ENCODE data around the gene LIN7A. TPM values are rescaled to one million over a fixed set of nuclear protein-coding genes. Genes with fewer than 3 reads are reported as not detected.

LIN7A gene
- total and polyA plus RNA-seq, 2 of the 8 experiments (the other 6 are each of a cell fraction or from before 2014, with no cell fraction given), result 5.8 to 22.0 TPM

GRCh38 chr12:80979251-80979650 is 41.5 kb upstream of the LIN7A start:
- H4K8ac ChIP-seq (ENCODE audit: extremely low read depth, insufficient read depth, low read length), result no peak overlapping the region
- H2BK20ac ChIP-seq (ENCODE audit: low read length), result no peak overlapping the region
- no peaks in the 10 kb centered on the region for H4K20me1 ChIP-seq (replicated peaks in 1 of 2; ENCODE audit: control insufficient read depth in 1 of 2, insufficient read depth in 2 of 2, low read length in 2 of 2)
- peaks cover 0 to 1% (median 0%) of the 10 kb centered on the region in 4 experiments; a peak in 1 of 7 replicates for H3K27me3 ChIP-seq (replicated peaks in 1 of 4; ENCODE audit: control insufficient read depth in 3 of 4, extremely low read depth in 1 of 4, insufficient read depth in 3 of 4, low read length in 3 of 4)
- no peak overlapping the region for H3K4ac ChIP-seq (replicated peaks; ENCODE audit: insufficient read length, low read depth, low read length)
- H3K27ac ChIP-seq (ENCODE audit: low read depth, low read length), result no peak overlapping the region
- H2BK5ac ChIP-seq (ENCODE audit: low read depth, low read length), result no peak overlapping the region
- no peak overlapping the region for H3K14ac ChIP-seq (ENCODE audit: insufficient read length)
- H3K4me3 ChIP-seq (ENCODE audit: extremely low read depth in 1 of 4, insufficient read depth in 2 of 4, low read depth in 3 of 4, low read length in 4 of 4), result no peak overlapping the region
- H3K36me3 ChIP-seq (ENCODE audit: control insufficient read depth in 2 of 4, insufficient read depth in 4 of 4, low read length in 3 of 4), result no peaks in the 10 kb centered on the region
- no peaks in the 10 kb centered on the region for H3K9me3 ChIP-seq (ENCODE audit: insufficient read depth in 2 of 2, low read depth in 1 of 2, low read length in 1 of 2)
- no peak overlapping the region for H3K23ac ChIP-seq (ENCODE audit: insufficient read length)
- POLR2A ChIA-PET (ENCODE audit: partially characterized antibody), result no interaction called here
- 94% methylated on average over 3 of the region's 3 CpGs; no CpG with 5 or more reads in 1 of the 2 experiments for WGBS, 2 experiments (ENCODE audit: extremely low coverage in 1 of 2, insufficient coverage in 1 of 2, insufficient read length in 1 of 2, insufficient replicate concordance in 2 of 2, low coverage in 1 of 2, low lambda C conversion rate in 2 of 2, missing lambda C conversion rate in 1 of 2)
- no peak overlapping the region for H2BK12ac ChIP-seq (ENCODE audit: low read depth, low read length)
- H3K79me2 ChIP-seq (ENCODE audit: control insufficient read depth in 1 of 2, insufficient read depth in 2 of 2, low read length in 2 of 2), result no peaks in the 10 kb centered on the region
- no peaks in the 10 kb centered on the region for H3K4me1 ChIP-seq (replicated peaks in 1 of 4; ENCODE audit: control insufficient read depth in 3 of 4, insufficient read depth in 4 of 4, low read length in 3 of 4)
- no peak overlapping the region for H2BK120ac ChIP-seq (replicated peaks; ENCODE audit: low read depth, low read length)
- H4K91ac ChIP-seq (replicated peaks; ENCODE audit: insufficient read length, low read length), result no peak overlapping the region
- DNase-seq (ENCODE audit: low read depth in 1 of 2, low spot score in 2 of 2), result no peak
- H2AK5ac ChIP-seq (ENCODE audit: low read depth, low read length), result no peak overlapping the region
- H2AFZ ChIP-seq (ENCODE audit: low read length), result no peak overlapping the region
- FAIRE-seq, result no peak
- H3K56ac ChIP-seq (replicated peaks; ENCODE audit: insufficient read length, low read depth, low read length), result no peak overlapping the region
- H4K5ac ChIP-seq (ENCODE audit: insufficient read length, low read depth, low read length), result no peak overlapping the region
- no peak overlapping the region for H3K9ac ChIP-seq (replicated peaks in 1 of 4; ENCODE audit: extremely low read depth in 1 of 4, low read depth in 3 of 4, low read length in 3 of 4)
- H3K79me1 ChIP-seq (ENCODE audit: low read depth, low read length), result no peaks in the 10 kb centered on the region
- no peaks in the 10 kb centered on the region; the same call in 1 of the 2 replicates for H3K23me2 ChIP-seq (ENCODE audit: low read depth, low read length)
- H3K4me2 ChIP-seq (ENCODE audit: insufficient read depth in 1 of 2, low read depth in 2 of 2, low read length in 2 of 2), result no peak overlapping the region
- no peak overlapping the region for H2BK15ac ChIP-seq (ENCODE audit: low read length)
- no peak overlapping the region for H3K18ac ChIP-seq (ENCODE audit: extremely low read depth, low read length)
- CTCF ChIA-PET (ENCODE audit: partially characterized antibody), result interaction anchor here (0.8 to 1.0 kb wide), 2 partner anchors 55 to 279 kb away, joined by 3 read pairs; no protein-coding TSS in a partner anchor
- TF ChIP-seq EZH2 (IDR thresholded peaks at IDR 0.05; ENCODE audit: low read depth, low read length, severe bottlenecking) (no peak), USF2 (IDR thresholded peaks at IDR 0.05; ENCODE audit: low read length) (no peak), TCF12 (IDR thresholded peaks at IDR 0.05; ENCODE audit: low read depth, low read length) (no peak), ATF2 (IDR thresholded peaks at IDR 0.05; ENCODE audit: low read length) (no peak), RXRA (IDR thresholded peaks at IDR 0.05; ENCODE audit: insufficient read depth, low read depth, low read length) (no peak), CTCF (IDR thresholded peaks at IDR 0.05; ENCODE audit: control extremely low read depth in 1 of 3, insufficient read depth in 1 of 3, low read depth in 1 of 3, low read length in 3 of 3) (no peak), SIX5 (IDR thresholded peaks at IDR 0.05; ENCODE audit: low read depth, low read length) (no peak), KDM4A (IDR thresholded peaks at IDR 0.05; ENCODE audit: low read depth, low read length, severe bottlenecking) (no peak)
